ENCODE measurements around the gene POLR3A. TPM values are rescaled to one million over a fixed set of nuclear protein-coding genes. Genes with fewer than 3 reads are reported as not detected.

Gene POLR3A
- total RNA-seq, 1 donor from 2014 or later: 13.1 TPM

GRCh38 chr10:78035933-78036583, 6.7 kb upstream of the POLR3A start:
- H3K36me3 Mint-ChIP-seq (ENCODE audit: low read depth): peaks cover 35% of the 10 kb centered on the region
- peak overlapping the region; percentile 45 for H3K27ac Mint-ChIP-seq (ENCODE audit: unreplicated experiment)
- H3K4me1 Mint-ChIP-seq (ENCODE audit: low read depth): peaks cover 41% of the 10 kb centered on the region
- no peak for TF ChIP-seq CTCF (IDR thresholded peaks at IDR 0.05)
- H3K4me3 Mint-ChIP-seq (ENCODE audit: unreplicated experiment): no peak overlapping the region
- H3K27me3 Mint-ChIP-seq (ENCODE audit: low read depth): no peaks in the 10 kb centered on the region
- H3K9me3 Mint-ChIP-seq (ENCODE audit: low read depth): no peaks in the 10 kb centered on the region
- no peak for DNase-seq (ENCODE audit: low spot score)

- H3K27me3 Mint-ChIP-seq (ENCODE audit: low read depth): no peaks in the 10 kb centered on the region
- no peaks in the 10 kb centered on the region for H3K9me3 Mint-ChIP-seq (ENCODE audit: low read depth)
- no peak for TF ChIP-seq CTCF (IDR thresholded peaks at IDR 0.05)
- H3K27ac Mint-ChIP-seq (ENCODE audit: unreplicated experiment): peak overlapping the region; percentile 45
- H3K4me3 Mint-ChIP-seq (ENCODE audit: unreplicated experiment): peak overlapping the region; percentile 89
- H3K4me1 Mint-ChIP-seq (ENCODE audit: low read depth): peaks cover 41% of the 10 kb centered on the region
- peaks cover 29% of the 10 kb centered on the region for H3K36me3 Mint-ChIP-seq (ENCODE audit: low read depth)
- no peak for DNase-seq (ENCODE audit: low spot score)
Observed at GRCh38 chr10:78035437-78035836, 6.1 kb upstream of the POLR3A start.

- Mint-ChIP-seq H3K36me3 (ENCODE audit: low read depth) (peaks cover 27% of the 10 kb centered on the region), H3K9me3 (ENCODE audit: low read depth) (no peaks in the 10 kb centered on the region), H3K27ac (ENCODE audit: unreplicated experiment) (no peak overlapping the region), H3K4me3 (ENCODE audit: unreplicated experiment) (peak overlapping the region; percentile 89), H3K4me1 (ENCODE audit: low read depth) (peaks cover 43% of the 10 kb centered on the region), H3K27me3 (ENCODE audit: low read depth) (no peaks in the 10 kb centered on the region)
- TF ChIP-seq CTCF (IDR thresholded peaks at IDR 0.05): no peak
- no peak for DNase-seq (ENCODE audit: low spot score)
Observed at GRCh38 chr10:78035025-78035424, 5.7 kb upstream of the POLR3A start.

GRCh38 chr10:78033637-78034470, 4.5 kb upstream of the POLR3A start, which contains the start of gene RPS24:
Gene RPS24, plus strand, starts transcription at chr10:78033863. Its CDS starts 39 bp downstream, at chr10:78033902.
- peaks cover 19% of the 10 kb centered on the region for H3K36me3 Mint-ChIP-seq (ENCODE audit: low read depth)
- peak within 1 kb of the TSS; percentile 89 for H3K4me3 Mint-ChIP-seq (ENCODE audit: unreplicated experiment)
- H3K4me1 Mint-ChIP-seq (ENCODE audit: low read depth): peaks cover 47% of the 10 kb centered on the region
- DNase-seq (ENCODE audit: low spot score): no peak
- H3K9me3 Mint-ChIP-seq (ENCODE audit: low read depth): no peaks in the 10 kb centered on the region
- TF ChIP-seq CTCF (IDR thresholded peaks at IDR 0.05): peak; percentile 11
- H3K27ac Mint-ChIP-seq (ENCODE audit: unreplicated experiment): peak within 1 kb of the TSS; percentile 76
- no peaks in the 10 kb centered on the region for H3K27me3 Mint-ChIP-seq (ENCODE audit: low read depth)

GRCh38 chr10:78033387-78033636, 4.0 kb upstream of the POLR3A start:
- no peak for TF ChIP-seq CTCF (IDR thresholded peaks at IDR 0.05)
- Mint-ChIP-seq H3K27me3 (ENCODE audit: low read depth) (no peaks in the 10 kb centered on the region), H3K27ac (ENCODE audit: unreplicated experiment) (peak overlapping the region; percentile 73), H3K9me3 (ENCODE audit: low read depth) (no peaks in the 10 kb centered on the region), H3K4me3 (ENCODE audit: unreplicated experiment) (peak overlapping the region; percentile 89), H3K4me1 (ENCODE audit: low read depth) (peaks cover 52% of the 10 kb centered on the region), H3K36me3 (ENCODE audit: low read depth) (peaks cover 17% of the 10 kb centered on the region)
- no peak for DNase-seq (ENCODE audit: low spot score)
